ENCODE data around the gene GPD1.
A peak's percentile ranks its signal among the peaks of the same experiment; 100 is the strongest.

GPD1 gene

DNA sequence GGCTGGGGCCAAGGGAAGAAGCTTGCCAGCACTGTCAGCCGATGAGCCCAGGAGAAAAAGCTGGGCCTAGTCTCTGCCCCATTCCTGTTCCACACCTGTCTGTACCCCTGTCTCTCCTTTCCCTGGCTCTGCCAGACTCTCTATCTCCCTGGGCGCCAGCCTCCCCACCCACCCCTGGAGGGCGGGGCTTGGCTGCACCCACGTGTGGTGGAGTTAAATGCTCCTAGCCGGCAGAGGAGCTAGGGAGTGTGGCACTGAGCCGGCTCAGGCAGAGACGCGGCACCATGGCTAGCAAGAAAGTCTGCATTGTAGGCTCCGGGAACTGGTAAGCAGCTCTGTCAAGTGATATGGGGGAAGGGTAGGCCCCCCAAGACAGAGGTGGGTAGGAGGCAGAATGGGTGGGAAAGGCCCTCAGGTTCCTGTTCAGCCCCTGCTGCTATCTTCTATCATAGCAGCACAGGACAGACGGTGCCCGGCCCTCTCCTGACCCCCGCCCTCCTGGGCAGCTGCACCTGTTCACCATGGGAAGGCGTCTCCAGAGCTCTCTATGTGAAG lies at the start of gene GPD1:
Gene GPD1 (plus strand): TSS at position 242 of the 555 bp plus-strand sequence. CDS start 43 bp downstream, at position 285.
- no peak for DNase-seq

DNA sequence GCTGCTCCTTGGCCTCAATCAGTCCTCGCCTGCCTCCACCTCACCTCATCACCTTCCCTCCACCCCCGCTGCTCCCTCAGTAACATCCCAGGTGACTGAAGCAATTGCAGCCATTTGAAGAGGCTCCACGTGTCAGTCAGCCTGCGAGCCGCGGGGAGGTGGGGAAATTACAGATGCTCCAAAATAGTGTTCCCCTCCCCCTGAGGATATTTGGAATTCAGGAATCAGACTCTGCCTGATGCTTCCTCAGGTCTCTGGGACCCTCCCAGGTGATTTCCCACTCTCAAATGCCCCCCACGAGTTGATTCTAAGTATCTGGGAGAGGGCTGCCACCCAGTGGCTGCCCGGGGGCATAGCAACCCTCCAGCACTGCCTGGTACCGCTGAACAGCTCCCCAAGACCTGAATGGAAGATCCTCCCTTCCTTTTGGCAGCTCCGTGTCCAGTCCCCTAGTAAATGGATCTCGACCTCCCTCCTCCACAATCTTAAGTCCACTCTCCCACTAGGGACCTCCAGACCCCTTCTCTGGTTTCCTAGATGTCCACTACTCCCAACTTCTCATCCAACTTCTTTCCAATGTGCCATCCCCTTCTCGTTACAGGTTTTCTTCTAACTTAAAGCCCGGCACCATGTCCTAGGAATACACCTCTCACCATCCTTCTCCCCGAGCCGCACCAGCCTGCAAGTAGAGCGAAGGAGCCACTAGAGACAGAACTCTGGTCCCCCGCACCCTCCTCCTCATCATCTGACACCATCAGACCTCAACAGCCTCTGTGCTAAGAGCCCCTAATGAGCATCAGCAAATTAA lies 47.8 kb upstream of the GPD1 start:
- peak; percentile 60 for DNase-seq

DNA sequence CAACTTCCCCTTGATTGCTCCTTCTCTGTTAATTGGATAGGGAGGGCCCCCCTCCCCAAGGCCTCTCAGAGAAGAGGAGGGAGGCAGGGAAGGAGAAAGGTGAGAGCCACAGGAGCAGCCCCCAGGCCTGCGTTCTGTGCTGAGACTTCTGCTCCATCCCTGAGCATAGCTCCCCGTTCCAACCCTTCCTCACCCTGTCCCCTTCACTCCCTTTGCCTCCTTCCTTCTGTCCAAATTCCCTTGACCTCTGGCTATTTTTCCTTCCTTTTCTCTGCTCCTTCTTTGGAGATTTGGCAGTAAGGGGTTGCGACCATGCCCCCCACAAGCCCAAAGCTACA lies 47.2 kb upstream of the GPD1 start:
- DNase-seq: no peak

DNA sequence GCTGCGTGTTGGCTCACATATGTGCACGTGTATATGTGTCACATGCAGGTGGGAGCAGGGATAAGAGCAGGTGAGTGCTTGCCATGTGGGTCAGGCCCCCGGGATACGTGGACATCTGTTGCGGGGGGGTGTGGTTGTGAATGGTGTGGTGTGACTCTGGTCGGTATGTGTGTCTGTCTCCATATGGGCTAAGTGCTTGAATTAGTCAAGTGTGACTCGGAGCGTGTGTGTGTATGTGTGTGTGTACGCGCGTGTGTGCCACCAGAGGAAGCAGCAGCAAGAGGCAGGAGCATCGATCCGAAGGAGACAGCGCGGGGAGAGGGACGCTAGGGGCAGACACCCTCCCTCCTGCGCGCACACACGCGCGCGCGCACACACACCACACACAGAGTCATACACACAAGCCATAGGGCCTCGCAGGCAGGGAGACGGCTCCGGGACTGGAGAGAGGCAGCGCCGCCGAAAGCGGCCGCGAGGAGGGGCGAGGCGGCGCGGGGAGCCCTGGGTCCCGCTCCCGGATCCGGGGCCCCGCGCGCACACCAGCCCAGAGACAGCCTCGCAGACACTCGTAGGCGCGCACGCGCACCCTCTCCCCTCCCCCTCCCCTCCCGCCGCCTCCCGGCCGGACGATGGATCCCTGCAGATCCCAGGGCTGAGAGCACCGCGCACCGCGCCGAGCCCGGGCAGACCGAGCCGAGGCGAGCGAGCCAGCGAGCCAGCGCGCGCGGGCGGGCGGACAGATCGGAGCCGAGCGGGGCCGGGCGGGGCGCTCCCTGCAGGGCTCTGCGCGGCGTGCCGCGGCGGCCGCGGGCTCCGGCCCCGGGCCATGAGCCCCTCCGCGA lies 46.6 kb upstream of the GPD1 start, which contains the start of gene ASIC1:
Gene ASIC1 (plus strand): TSS at position 597 of the 842 bp plus-strand sequence. CDS start 1,171 bp downstream, outside the sequence.
- peak; percentile 41 for DNase-seq

DNA sequence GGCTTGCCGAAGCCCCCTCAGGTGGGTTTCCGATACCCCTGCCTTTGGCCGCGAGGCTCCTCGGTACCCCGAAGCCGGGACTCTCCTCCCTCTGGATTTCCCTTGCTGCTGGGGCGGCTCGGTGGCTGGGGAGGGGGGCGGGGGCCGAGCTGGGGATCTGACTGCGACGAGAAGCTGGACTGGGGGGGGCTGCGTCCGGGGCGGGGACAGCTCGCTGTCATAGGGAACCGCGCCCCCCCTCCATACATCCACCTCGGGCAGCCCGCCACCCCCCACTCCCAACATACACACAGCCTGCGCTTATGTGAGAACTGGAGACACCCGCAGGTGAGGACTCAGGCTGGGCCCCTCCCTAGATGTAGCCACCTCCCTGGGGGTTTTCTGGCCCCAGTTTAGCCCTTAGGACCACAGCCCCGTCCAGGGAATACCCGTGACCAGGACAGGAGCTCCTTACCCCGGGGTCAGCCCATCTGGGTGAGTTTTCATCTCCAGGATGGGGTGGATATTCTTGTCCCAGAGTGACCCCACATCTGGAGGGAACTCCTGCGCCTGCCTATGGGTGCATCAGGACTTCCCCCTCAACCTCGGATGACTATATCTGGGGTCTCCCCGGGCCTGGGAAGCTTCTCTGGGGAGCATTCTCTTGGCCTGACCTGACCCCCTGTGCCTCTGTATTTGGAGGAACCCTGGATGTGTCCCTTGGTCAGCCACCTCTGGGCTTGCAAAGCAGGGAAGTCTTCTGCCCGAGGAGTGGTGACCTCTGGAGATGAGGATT lies 45.7 kb upstream of the GPD1 start:
- no peak for DNase-seq

DNA sequence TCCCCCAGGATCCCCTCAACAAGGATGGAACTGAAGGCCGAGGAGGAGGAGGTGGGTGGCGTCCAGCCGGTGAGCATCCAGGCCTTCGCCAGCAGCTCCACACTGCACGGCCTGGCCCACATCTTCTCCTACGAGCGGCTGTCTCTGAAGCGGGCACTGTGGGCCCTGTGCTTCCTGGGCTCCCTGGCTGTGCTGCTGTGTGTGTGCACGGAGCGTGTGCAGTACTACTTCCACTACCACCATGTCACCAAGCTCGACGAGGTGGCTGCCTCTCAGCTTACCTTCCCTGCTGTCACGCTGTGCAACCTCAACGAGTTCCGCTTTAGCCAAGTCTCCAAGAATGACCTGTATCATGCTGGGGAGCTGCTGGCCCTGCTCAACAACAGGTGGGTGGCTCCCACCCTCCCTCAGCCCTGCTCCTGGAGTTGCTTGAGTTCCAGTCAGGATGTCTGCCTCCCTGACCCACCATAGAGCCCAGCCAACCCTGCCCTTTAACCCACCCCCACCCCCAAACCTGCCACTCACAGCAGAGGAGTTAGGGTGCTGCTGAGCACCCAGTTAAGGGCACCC lies 45.0 kb upstream of the GPD1 start:
- no peak for DNase-seq

DNA sequence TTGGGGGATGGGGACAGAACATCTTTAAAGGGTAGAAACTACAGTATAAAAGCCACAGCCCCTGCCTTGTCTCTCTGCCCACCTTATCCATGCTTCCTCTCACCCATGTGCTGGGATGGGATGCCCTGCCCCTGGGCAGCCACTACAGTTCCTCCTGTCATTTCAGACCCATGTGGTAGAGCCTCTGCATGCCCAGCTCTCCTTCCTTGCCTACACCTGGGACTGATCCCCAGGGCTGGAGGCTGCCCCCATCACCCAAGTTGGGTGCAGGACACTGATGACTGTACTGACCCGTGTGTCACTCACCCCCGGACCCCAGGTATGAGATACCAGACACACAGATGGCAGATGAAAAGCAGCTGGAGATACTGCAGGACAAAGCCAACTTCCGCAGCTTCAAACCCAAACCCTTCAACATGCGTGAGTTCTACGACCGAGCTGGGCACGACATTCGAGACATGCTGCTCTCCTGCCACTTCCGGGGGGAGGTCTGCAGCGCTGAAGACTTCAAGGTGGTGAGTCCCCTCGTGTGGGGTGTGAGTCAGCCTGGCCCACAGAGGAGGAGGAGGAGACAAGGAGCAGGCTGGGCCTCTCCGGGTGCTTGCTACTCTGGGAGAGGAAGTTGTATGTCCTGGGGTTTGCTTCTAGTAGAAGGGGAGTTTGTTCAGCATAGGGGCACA lies 44.2 kb upstream of the GPD1 start:
- DNase-seq: no peak

DNA sequence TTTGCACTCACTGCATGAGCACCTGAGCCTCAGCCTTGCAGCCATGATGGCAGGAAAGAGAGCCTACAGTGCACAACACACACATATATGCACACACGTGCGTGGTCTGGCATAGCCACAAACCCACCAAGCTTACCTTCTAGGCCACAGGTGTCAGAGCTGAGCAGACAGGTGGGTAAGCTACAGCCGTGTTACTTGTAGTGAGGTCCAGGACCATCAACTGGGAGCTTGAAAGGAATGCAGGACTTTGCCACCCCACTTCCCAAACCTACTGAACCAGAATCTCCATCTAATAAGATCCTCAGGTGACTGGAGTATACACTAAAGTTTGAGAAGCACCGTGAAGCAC lies 43.7 kb upstream of the GPD1 start:
- DNase-seq: no peak

DNA sequence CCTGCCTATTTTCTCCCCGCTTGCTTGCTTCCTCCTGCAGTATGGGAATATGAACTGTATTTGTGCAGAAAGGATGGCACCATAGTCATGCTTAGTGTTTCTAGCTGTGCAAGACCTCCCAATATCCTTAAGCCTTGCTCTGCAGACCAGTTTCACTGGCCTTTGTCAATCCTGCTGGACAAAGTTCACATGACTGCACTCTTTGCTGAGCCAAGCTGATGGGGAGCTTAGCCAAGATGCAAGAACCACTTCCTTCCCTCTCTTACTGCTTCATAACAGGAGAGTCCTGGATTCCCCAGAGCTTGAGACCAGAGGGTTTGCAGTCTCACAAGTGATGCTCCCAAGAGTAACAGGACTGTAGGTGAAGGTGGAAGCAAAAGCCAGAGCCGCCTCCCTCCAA lies 42.6 kb upstream of the GPD1 start:
- no peak for DNase-seq

DNA sequence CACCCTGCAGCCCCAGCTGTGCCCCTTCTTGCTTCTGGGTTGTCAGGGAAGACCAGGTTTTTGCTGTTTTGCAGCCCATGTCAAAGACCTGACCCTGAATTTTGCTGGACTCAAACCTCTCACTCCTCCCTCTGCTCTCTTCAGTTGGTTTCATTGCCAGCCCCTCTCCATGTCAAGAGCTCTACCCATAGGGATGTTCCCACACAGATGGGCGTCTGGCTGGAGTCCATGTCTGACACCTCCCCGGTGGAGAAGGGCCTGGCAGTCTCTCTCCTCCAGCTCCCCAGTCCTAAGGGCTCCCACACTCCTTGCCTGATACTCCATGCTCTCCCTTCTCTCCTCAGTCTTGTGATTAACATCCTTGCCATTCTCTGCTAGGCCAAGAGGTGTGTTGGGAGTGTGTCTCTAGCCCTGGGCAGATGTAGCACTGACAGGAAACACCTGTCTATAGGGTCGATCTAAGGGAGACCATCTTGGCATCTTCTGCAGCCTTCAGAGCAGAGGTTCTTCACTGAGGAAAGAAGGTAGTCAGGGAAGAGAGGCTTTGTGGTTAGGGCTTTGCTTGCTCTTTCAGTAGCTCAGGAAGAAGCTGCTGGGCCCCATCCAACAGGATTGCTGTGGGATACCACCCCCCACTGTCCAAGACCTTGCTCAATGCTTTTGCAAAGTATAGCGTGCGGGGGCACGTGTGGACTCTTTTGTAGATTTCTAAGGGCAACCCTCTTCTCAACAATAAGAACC lies 41.7 kb upstream of the GPD1 start:
- DNase-seq: no peak

DNA sequence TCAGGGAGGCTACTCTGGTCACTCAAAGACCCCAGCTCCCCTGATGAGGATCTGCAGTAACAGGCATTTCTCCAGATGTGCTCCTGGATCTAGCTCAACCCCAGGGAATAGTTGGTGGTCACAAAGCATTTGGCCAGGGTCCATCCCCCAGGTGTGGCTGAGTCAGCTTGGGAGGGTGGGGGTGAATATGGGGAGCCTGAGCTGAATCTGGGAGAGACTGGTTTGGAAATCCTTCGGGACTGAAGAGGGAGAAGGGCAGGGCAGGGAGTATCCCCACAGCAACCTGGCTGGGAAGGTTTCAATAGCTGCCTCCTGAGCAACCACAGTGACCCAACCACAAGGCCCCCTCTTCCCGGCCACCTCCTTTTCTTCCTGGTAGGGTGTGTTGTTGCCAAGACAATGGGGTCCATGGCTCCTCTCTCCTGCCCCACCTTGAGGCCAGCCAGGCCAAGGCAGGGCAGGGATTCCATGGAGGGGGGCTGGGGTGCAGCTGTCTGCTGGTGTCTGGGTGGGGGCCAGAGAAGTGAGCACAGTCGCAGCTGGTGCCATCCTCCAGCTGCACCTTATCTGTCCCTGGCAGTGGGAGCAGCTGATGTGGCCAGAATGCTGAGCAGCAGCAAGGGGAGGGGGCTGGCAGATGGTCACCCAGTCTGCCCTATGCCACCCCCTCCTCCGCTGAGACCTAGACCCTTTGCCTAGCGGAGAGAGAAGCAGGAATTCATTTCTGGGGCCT lies 40.9 kb upstream of the GPD1 start:
- DNase-seq: no peak

DNA sequence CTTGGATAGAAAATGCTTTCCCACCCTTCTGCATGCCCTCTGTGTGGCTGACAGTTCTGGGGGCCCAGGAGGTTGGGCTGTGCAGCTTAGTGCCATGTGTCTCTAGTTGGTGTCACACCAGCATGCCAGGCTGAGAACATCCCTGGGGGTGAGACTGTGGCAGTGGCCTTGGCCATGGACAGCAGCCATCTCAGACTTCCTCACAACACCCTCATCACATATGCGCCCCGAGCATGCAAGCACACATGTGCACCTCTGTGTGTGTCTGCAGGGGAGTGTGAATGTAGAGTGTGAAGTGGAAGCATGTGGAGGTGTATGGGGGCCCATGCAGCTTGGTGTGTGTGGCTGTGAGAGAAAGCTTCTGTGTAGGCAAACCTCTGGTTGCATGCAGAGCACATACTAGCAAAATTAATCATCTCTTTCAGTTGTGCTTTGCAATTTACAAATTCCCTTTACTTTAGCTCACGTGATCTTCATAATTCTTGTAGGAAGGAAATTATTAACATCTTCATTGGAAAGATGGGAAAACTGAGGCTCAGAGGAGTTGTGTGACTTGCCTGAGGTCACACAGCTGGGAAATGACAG lies 38.0 kb upstream of the GPD1 start:
- no peak for DNase-seq

DNA sequence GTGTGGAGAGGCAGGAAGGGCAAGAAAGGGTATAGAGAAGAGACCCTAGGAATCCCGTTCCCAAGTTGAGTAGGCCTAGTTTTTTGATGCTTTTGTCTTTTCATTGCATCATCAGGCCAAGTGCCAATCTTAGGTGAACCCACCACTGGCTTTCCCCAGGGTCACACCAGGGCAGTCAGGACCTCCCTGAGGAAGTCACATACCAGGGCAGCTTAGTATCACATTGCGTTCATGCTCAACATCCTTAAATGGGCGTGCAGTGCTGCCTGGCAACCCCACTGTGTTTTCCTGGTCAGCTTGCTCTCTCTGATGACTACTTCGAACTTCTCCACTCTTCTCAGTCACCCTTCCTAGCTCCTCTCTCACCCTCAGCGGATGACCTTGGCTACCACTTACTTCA lies 37.4 kb upstream of the GPD1 start:
- no peak for DNase-seq

DNA sequence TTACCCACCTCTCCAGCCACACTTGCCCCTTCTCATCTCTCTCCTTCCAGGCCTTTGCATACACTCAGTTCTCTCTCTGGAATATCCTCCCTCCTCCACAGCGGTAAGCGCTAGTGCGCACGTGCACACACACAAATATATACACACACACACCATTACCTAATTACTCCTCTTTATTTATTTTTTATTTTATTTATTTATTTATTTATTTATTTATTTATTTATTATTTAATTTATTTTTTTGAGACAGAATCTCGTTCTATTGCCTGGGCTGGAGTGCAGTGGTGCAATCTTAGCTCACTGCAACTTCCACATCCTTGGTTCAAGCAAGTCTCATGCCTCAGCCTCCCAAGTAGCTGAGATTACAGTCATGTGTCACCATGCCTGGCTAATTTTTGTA lies 34.7 kb upstream of the GPD1 start:
- DNase-seq: no peak

DNA sequence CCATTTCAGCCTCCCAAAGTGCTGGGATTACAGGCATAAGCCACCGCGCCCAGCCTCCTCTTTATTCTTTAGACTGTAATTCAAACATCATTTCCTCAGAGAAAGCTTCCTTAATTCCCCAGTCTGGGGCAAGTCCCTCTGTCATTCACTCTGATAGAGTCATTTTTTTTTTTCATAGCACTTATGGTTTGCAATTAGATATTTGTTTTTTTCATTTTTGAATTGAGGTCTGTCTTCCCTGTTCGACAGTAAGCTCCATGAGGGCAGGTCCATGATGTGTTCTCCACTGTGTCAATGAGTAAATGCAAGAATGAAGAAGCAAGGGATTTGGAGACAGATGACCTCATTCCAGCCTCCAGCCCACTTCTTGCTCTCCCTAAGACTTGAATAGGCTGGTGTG lies 34.3 kb upstream of the GPD1 start:
- no peak for DNase-seq

DNA sequence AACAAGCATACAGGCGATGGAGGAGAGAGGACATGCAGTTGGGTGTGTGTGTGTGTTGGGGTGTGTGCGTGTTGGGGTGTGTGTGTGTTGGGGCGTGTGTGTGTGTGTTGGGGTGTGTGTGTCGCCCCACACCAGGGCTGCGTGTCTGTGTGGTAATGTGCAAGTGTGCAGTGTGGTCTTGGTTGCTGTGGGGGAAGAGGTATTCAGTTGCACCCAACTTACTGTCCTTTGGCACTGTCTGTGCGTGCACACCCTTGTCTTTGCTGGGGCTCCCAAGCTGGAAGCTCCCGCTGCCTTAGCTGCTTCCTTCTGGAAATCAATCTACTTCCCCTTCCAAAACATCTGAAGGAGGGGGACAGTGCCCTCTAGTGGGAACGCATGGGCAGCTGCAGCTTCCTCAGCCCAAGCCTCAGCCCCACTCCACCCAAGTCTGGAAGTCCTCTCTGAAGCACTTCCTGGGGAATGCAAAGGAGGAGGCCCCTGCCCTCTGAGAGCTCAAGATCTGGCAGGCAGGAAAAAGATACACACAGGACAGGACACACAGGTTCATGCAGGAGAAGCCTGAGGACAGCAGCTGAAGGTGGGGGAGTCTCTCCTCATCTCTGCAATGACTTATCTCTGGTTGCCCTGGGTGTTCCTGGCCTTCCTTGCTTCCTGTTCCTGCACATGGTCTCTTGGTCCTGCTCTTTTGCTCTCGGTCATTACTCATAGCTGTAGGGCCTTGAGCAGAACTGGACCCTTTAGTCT lies 33.3 kb upstream of the GPD1 start:
- peak; percentile 66 for DNase-seq

DNA sequence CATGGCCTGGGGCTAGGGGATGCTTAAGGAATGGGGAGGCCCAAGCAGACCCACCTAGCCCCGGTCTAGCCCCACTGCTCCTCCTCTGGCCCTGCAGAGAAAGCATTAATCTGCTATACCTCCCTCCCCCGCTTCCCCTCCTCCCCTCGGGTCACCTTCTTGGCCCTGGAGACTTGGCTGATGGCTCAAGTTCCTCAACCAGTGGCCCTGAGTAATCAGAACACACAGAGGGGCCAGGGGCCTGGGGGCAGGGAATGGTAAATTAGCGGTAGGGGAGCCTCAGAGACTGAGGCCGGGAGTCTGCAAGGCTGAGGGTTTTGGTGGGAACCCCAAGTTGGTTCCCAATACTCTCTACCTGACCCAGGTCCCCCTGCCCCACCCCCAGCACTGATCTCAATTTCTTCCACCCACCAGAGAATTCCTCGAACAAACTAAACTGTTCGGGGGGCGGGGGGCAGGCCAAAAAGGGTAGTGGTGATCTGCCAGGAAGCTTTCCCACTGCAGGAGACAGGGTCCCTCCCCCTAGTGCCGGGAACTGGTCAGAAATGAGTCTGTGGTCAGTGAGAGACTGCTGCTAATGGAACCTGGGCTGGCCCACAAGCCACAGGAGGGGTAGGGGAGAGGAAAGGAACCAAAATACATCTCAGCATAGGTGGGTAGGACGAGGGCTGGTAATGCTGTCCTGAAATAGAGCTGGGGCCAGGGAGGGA lies 31.5 kb upstream of the GPD1 start:
- no peak for DNase-seq

DNA sequence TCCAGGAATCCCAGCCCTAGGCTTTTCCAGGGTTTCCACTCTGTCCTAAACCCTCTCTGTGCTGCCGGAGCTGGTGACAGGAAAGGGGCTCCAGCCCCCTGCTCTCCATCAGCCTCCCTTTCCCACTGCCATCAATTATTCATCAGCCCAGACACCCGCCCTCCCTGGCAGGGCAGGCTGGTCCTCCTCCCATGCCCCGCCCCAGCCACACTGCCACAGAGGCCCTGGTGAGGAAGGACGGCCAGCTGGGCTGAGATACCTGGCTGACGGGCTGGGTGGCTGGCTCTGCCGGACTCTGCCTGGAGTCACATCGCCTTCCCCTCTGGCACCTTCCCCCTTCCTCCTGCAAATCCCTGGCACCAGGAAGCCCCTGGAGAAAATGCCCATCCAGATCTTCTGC lies 30.6 kb upstream of the GPD1 start:
- no peak for DNase-seq

DNA sequence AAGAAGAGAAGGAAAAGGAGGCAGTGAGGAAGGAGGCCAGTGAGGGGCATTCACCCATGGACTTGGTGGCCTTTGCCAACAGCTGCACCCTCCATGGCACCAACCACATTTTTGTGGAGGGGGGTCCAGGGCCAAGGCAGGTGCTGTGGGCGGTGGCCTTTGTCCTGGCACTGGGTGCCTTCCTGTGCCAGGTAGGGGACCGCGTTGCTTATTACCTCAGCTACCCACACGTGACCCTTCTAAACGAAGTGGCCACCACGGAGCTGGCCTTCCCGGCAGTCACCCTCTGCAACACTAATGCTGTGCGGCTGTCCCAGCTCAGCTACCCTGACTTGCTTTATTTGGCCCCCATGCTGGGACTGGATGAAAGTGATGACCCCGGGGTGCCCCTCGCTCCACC lies 30.1 kb upstream of the GPD1 start:
- DNase-seq: no peak

Data from CD4-positive, alpha-beta T cell treated with Interleukin-17A for 1 hour (primary cell).